CD4-positive, alpha-beta T cell treated with Interleukin-6 for 4 hours (primary cell): ENCODE measurements around the gene HPN.
"Not testable (repeated sequence)": the region's sequence is repeated elsewhere in the genome, so short reads cannot be mapped to it uniquely, and the experiment has no call there.

Experiments
- DNase-seq: peaks from one replicate; pipeline ENCODE4 v3.0.0-alpha.2; 2020; ENCODE audit warnings: mixed read lengths

Gene HPN

DNA sequence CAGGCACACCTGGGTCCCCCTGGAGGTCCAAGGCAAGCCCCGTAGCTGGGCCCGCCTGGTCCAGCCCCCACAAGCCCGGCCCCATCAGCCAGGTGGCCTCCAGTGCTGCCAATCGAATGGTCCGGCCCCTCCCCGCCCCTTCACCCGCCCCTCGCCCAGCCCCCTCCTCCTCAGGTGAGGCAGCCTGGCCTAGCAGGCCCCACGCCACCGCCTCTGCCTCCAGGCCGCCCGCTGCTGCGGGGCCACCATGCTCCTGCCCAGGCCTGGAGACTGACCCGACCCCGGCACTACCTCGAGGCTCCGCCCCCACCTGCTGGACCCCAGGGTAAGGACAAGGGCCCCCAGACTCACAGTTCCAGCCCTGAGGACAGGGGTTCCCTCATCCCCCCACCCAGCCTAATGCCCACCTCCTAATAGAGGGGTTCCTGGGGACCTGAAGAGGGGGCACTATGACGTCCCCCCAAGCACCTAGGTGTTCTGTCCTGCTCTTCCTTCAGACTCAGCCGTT, at the start of gene HPN:
TSS of gene HPN (plus strand) at position 174 of the 508 bp plus-strand sequence. CDS start 786 bp downstream, outside the sequence.
- DNase-seq = no peak

GRCh38 chr19:34992582-34992981, 48.9 kb upstream of the HPN start:
- DNase-seq = not testable (repeated sequence)

DNA sequence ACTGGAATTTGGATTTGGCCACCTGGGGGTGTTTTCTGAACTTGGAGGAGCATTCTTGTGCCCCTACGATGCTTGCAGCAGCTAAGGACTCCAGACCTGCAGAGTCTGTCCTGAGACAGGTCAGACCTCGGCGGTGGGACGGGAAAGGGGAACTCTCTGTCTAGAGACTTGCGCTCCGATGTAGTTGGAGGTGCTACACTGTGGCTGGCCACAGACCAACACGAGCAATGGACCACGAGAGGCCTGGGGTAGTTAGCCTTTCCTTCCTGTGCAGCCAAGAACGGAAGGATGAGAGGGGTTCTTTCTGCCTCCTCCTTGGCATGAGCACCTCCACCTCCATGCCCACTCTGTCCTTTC, 47.3 kb upstream of the HPN start:
- DNase-seq = no peak

- DNase-seq = no peak
Measured at GRCh38 chr19:34994643-34995541, 46.6 kb upstream of the HPN start.

- no peak for DNase-seq
Measured at GRCh38 chr19:34995551-34995950, 46.0 kb upstream of the HPN start.

GRCh38 chr19:34997071-34997617, 44.4 kb upstream of the HPN start:
- DNase-seq = peak; percentile 54

- not testable (repeated sequence) for DNase-seq
Measured at GRCh38 chr19:34998224-34998623, 43.3 kb upstream of the HPN start.

DNA sequence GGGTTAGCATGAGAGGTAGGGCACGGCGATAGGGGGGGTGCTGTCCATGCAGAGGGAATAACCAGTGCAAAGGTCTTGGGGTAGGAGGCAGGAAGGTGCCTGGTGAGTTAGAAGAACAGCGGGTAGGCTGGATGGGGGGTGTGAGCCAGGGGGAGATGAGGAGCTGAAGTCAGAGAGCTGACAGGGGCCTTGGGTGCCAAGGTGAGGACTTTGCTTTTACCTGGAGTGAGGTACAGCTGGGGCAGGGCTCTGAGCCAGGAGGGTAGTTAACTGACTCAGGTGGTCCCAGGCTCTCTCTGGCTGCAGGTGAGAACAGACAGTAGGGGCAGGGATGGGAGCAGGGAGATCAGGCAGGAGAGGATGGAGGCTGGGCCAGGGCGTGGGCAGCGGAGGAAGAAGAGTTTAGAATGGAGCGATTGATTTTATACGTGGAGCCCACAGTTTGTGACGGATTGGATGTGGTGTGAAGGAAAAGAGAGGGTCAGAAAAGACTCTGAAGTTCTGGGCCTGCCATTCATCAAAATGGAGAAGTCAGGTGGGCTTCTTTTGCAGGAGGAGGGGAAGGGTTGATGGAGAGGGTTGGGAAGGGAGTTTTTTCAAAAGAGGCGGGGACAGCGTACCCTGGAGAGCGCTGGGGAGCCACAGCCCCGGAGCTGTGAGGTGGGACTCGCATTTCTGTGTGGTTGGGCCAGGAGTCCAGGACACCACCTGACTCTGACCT, 42.6 kb upstream of the HPN start:
- DNase-seq = no peak

GRCh38 chr19:34999498-35000337, 41.8 kb upstream of the HPN start, which contains the start of gene GRAMD1A:
Gene GRAMD1A, plus strand, starts transcription at chr19:35000323. Its CDS starts 156 bp downstream, at chr19:35000479.
- DNase-seq = peak; percentile 81

GRCh38 chr19:35000338-35000646, 41.2 kb upstream of the HPN start:
- DNase-seq = no peak

GRCh38 chr19:35000647-35001501, 40.6 kb upstream of the HPN start:
- DNase-seq = peak; percentile 77

DNA sequence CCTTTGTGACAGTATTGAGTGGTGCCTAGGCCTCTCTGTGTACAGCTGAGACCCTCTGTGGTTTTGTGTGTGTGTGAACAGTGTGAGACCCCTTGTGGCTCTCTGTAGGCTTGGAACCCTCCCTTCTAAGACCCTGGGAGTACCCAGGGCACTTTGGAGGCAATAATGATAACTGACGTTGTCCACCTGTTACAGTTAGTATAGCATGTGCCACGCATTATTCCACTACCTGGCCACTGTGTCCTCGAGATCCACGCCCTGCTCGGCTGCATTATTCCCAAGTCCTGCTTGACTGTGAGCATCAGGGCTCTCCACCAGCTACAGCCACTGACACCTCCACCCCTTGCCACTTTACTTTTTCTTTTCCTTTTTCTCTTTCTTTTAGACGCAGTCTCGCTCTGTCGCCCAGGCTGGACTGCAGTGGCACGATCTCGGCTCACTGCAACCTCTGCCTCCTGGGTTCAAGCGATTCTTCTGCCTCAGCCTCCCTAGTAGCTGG, 39.4 kb upstream of the HPN start:
- no peak for DNase-seq

DNA sequence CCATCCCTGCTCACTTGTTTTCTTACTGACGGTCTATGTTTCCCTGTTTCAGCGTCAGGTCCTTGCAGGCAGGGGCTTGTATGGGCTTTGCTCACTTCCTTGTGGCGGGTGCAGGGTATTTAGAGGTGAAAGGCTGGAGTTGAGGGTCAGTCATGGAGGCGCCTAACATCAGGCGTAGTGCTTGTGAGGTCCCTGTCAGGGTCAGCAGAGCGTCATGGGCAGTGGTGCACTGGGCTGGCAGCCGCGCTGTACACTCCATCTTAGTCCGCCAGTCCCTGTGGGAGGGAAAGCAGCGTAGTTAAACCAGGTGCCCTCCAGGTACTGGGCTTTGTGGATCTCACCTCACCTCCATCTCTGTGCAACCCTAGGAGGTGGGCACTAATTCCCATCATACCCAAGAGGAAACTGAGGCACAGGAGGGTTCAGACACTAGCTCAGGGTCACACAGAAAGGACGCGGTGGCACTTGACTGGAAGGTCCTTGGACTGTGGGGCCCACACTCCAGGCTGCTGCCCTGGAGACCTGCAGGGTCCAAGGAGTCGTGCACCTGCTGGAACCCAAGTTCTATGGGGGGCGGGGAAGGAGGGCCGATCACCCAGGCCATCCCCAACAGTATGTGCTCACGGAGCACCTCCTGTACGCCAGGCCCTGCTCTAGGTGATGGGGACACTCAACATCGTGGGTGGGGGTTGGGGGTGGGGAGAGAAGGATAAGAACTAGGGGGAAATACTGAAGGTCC, 36.8 kb upstream of the HPN start:
- DNase-seq = no peak

DNA sequence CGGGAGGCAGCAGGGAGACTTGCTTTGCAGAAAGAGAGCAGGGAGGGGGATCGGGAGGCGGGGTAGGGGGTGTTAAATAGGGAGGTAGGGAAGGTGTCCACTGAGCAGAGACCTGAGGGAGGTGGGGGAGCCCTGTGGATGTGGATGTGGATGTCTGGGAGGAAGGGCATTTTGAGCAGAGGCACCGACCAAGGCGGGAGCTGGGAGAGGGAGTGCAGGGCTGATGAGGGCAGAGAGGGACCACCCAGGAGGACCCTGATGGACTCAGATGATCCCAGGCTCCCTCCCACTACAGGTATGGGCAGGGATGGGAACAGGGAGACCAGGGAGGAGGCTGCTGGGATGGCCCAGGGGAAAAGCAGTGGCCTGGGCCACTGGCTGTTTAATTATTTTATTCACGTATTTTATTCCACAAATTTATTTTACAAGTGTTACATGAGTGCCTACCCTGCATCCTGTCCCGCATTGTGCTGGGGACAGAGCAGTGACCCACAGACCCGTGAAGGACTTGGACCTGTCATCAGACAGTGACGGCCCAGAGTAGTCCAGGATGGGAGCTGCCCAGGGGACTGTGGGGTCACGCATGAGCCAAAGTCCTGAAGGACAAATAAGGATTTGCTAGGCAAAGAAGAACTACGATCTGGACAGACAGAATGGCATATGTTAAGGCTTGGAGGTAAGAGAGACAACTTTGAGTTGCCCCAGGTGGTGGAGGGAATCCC, 36.1 kb upstream of the HPN start:
- DNase-seq = no peak

- DNase-seq = not testable (repeated sequence)
Measured at GRCh38 chr19:35006007-35006341, 35.5 kb upstream of the HPN start.

GRCh38 chr19:35006342-35006998, 35.1 kb upstream of the HPN start:
- DNase-seq = no peak

DNA sequence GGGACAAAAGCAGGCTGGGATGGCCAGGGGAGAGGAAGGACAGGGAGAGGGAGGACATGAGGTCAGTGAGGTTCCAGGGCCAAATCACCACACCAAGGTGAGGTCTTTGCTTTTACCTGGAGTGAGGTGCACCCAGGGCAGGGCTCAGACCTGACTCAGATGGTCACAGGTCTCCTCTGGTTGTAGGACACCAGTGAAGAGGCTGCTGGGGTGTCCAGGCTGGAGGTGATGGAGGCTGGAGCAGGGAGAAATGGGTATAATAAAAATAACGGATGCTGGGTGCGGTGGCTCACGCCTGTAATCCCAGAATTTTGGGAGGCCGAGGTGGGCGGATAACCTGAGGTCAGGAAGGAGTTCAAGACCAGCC, 34.5 kb upstream of the HPN start:
- DNase-seq = no peak

- not testable (repeated sequence) for DNase-seq
Measured at GRCh38 chr19:35007427-35007826, 34.1 kb upstream of the HPN start.

DNA sequence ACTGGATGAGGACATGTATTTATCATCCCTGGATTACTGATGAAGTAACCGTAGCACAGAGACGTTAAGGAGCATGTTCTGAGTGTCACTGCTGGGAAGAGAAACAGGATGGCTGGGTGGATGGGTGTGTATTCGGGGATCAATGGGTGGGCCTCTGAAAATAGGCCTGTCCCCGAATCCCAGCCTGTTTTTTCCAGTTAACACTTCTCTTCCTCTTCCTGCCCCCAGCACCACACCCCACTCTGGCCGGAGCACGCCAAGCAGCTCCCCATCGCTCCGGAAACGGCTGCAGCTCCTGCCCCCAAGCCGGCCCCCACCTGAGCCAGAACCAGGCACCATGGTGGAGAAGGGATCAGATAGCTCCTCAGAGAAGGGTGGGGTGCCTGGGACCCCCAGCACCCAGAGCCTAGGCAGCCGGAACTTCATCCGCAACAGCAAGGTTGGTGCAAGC, 32.6 kb upstream of the HPN start:
- DNase-seq = no peak
